Panc1 (cell line): ENCODE results near the gene CALML4.

Experiments
- CTCF ChIP-seq: fragments of 450-650 bp; IDR thresholded peaks from 2 replicates; pipeline ENCODE4 v1.5.1; 2017; ENCODE audit warnings: mild to moderate bottlenecking
- POLR2AphosphoS5 ChIP-seq: IDR thresholded peaks from 2 replicates; pipeline ENCODE4 v1.6.1; 2012; ENCODE audit warnings: mild to moderate bottlenecking, low read depth, low read length, moderate library complexity

- TF ChIP-seq CTCF (no peak), POLR2AphosphoS5 (no peak)
These were observed 419 bp upstream of the CALML4 start for GRCh38 chr15:68205558-68205944.
